ENCODE data around the gene PLD5.

DNA sequence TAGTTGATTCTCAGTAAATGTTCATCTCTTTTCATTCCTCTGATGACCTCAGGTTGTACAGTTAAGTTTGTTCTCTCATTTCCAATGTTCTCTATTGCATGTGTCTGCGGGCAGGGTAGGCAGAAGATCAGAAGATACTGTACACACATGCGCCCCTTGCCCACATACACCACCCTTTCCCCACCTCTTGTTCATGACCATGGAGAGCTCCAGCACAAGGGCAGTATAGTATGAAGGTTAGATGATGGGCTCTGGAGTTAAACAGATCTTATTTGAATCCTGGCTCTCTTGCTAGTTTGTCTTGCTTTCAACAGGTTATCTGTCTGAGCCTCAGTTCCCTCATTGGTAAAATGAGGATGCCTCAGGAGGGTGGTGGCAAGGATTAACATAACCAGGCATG lies 17.8 kb upstream of the PLD5 start:
- TF ChIP-seq POLR2A (IDR thresholded peaks at IDR 0.05; ENCODE audit: low read depth, low read length) (no peak), SPI1 (IDR thresholded peaks at IDR 0.05; ENCODE audit: low read depth, low read length) (no peak), POLR2AphosphoS5 (IDR thresholded peaks at IDR 0.05; ENCODE audit: low read depth, low read length) (no peak), PAX5 (IDR thresholded peaks at IDR 0.05; ENCODE audit: insufficient read depth, low read length, severe bottlenecking) (no peak), TAF1 (IDR thresholded peaks at IDR 0.05; ENCODE audit: low read depth, low read length) (no peak)

Measured in GM12891 (cell line).